Myocyte (in vitro differentiated cells): ENCODE measurements around the gene EZR. TPM values are rescaled to one million over a fixed set of nuclear protein-coding genes. Genes with fewer than 3 reads are reported as not detected.
A peak's percentile ranks its signal among the peaks of the same experiment; 100 is the strongest.
"Not testable (repeated sequence)": the region's sequence is repeated elsewhere in the genome, so short reads cannot be mapped to it uniquely, and the experiment has no call there.

ENCODE experiments used
- DNase-seq: peaks from one replicate; pipeline ENCODE4 v3.0.0-alpha.2; 2012; ENCODE audit warnings: low read depth
- total RNA-seq: library from RNA; depleted of rRNA; stranded (reverse); fragments of >200 nt; gene quantifications from 2 replicates; pipeline ENCODE4 v1.2.3, GENCODE V29; 2014

Gene EZR
- total RNA-seq, 1 donor from 2014 or later: 71.0 TPM

GRCh38 chr6:158843751-158844683, 24.8 kb upstream of the EZR start:
- no peak for DNase-seq

GRCh38 chr6:158841358-158841757, 22.2 kb upstream of the EZR start:
- no peak for DNase-seq

GRCh38 chr6:158840465-158840864, 21.3 kb upstream of the EZR start:
- no peak for DNase-seq

- no peak for DNase-seq
Observed at GRCh38 chr6:158839796-158840195, 20.6 kb upstream of the EZR start.

GRCh38 chr6:158838790-158839189, 19.6 kb upstream of the EZR start:
- not testable (repeated sequence) for DNase-seq

- DNase-seq: peak; percentile 67
Observed at GRCh38 chr6:158837684-158838625, 18.8 kb upstream of the EZR start.

- no peak for DNase-seq
Observed at GRCh38 chr6:158836625-158837311, 17.6 kb upstream of the EZR start.

GRCh38 chr6:158835616-158836221, 16.6 kb upstream of the EZR start:
- DNase-seq: no peak

- DNase-seq: no peak
Observed at GRCh38 chr6:158834675-158835385, 15.7 kb upstream of the EZR start.

GRCh38 chr6:158832807-158833206, 13.6 kb upstream of the EZR start:
- DNase-seq: not testable (repeated sequence)

GRCh38 chr6:158832026-158832425, 12.9 kb upstream of the EZR start:
- no peak for DNase-seq

- no peak for DNase-seq
Observed at GRCh38 chr6:158831571-158831970, 12.4 kb upstream of the EZR start.

GRCh38 chr6:158830736-158831135, 11.6 kb upstream of the EZR start:
- DNase-seq: no peak

GRCh38 chr6:158828807-158829206, 9.6 kb upstream of the EZR start:
- DNase-seq: no peak

- DNase-seq: no peak
Observed at GRCh38 chr6:158826819-158827501, 7.8 kb upstream of the EZR start.

GRCh38 chr6:158825951-158826306, 6.8 kb upstream of the EZR start:
- DNase-seq: no peak

GRCh38 chr6:158825038-158825950, 6.1 kb upstream of the EZR start:
- no peak for DNase-seq

- not testable (repeated sequence) for DNase-seq
Observed at GRCh38 chr6:158823616-158824015, 4.4 kb upstream of the EZR start.
